ENCODE measurements around the gene ERF. TPM values are rescaled to one million over a fixed set of nuclear protein-coding genes. Genes with fewer than 3 reads are reported as not detected.
A peak's percentile ranks its signal among the peaks of the same experiment; 100 is the strongest.

ERF gene
- 106 and 111 TPM in 2 replicates for total RNA-seq
- long read RNA-seq: 0 reads

DNA sequence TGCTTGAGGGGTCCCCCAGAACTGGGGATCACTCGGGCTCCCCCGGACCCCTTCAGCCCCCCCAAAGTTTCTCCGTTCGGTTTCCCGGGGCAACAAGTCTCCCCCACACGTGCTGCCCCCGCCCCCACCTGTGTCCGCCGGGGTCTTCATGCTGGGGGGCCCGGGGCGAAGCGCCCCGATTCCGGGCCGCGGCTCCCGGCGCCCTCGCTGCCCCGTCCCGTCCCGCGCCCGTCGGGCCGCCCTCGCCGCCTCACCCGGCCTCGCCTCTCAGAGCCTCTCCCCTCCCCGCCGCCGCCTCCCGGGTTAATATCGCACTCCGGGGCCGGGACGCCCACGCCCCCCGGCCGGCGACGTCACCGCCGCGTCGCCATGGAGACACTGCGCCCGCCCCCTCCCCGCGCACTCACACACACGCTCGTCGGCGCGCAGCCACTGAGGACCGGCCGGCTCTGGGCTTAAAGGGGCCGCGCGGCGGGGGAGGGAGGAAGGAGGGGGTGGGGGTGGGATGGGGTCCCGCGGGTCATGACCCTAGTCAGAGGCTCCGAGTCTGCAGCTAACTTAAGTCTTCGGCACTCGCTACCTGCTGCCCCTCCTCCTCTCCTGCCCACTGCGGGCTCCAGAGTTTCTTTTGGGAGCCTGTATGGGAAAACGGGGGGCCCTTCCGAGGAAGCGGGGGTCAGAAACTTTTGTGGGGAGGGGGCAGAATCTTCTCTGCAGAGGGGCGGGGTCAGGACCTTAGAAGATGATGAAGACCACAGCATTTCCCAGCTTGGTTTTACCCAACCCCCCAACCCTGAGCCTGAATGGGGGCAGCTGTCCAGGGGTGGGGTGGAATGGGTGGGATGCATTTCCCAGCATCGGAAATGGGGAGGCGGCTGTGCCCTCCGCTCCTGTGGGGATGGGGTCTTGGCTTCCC is at the start of gene ERF:
Gene ERF, minus strand, starts transcription at position 279 of the 916 bp plus-strand sequence. Its CDS starts 129 bp downstream, at position 150.
- H3K27ac Mint-ChIP-seq: peak within 1 kb of the TSS; percentile 77
- peak; percentile 89 for DNase-seq (ENCODE audit: low spot score, unreplicated experiment)
- TF ChIP-seq, protein P1, sequence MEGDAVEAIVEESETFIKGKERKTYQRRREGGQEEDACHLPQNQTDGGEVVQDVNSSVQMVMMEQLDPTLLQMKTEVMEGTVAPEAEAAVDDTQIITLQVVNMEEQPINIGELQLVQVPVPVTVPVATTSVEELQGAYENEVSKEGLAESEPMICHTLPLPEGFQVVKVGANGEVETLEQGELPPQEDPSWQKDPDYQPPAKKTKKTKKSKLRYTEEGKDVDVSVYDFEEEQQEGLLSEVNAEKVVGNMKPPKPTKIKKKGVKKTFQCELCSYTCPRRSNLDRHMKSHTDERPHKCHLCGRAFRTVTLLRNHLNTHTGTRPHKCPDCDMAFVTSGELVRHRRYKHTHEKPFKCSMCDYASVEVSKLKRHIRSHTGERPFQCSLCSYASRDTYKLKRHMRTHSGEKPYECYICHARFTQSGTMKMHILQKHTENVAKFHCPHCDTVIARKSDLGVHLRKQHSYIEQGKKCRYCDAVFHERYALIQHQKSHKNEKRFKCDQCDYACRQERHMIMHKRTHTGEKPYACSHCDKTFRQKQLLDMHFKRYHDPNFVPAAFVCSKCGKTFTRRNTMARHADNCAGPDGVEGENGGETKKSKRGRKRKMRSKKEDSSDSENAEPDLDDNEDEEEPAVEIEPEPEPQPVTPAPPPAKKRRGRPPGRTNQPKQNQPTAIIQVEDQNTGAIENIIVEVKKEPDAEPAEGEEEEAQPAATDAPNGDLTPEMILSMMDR (IDR thresholded peaks at IDR 0.05; ENCODE audit: unreplicated experiment): no peak
- no peaks in the 10 kb centered on the region for H3K27me3 Mint-ChIP-seq
- H3K9me3 Mint-ChIP-seq (ENCODE audit: low read depth): no peaks in the 10 kb centered on the region
- H3K4me3 Mint-ChIP-seq (ENCODE audit: low read depth): peak within 1 kb of the TSS; percentile 76
- H3K36me3 Mint-ChIP-seq (ENCODE audit: insufficient read depth): no peaks in the 10 kb centered on the region
- peaks cover 19% of the 10 kb centered on the region for H3K4me1 Mint-ChIP-seq (ENCODE audit: low read depth)

DNA sequence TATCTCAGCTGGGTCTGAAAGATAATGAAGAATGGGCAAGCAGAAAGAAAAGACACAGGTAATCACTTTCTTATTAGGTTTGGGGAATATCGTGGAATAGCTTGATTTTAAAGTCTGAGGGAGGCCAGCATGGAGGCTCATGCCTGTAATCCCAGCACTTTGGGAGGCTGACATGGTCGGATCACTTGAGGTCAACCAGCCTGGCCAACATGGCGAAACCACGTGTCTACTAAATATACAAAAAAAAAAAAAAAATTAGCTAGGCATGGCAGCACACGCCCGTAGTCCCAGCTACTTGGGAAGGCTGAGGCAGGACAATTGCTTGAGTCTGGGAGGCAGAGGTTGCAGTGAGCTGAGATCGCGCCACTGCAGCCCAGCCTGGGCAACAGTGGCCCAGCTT is 48.9 kb upstream of the ERF start:
- TF ChIP-seq, protein P1 (IDR thresholded peaks at IDR 0.05; ENCODE audit: unreplicated experiment): no peak
- peaks cover 3% of the 10 kb centered on the region for H3K36me3 Mint-ChIP-seq (ENCODE audit: insufficient read depth)
- H3K27ac Mint-ChIP-seq: peak overlapping the region; percentile 95
- no peak overlapping the region for H3K4me3 Mint-ChIP-seq (ENCODE audit: low read depth)
- H3K4me1 Mint-ChIP-seq (ENCODE audit: low read depth): peaks cover 16% of the 10 kb centered on the region
- H3K27me3 Mint-ChIP-seq: no peaks in the 10 kb centered on the region
- no peak for DNase-seq (ENCODE audit: low spot score, unreplicated experiment)
- no peaks in the 10 kb centered on the region for H3K9me3 Mint-ChIP-seq (ENCODE audit: low read depth)

- TF ChIP-seq, protein P1 (IDR thresholded peaks at IDR 0.05; ENCODE audit: unreplicated experiment): no peak
- Mint-ChIP-seq H3K27ac (peak overlapping the region; percentile 95), H3K9me3 (ENCODE audit: low read depth) (no peaks in the 10 kb centered on the region), H3K36me3 (ENCODE audit: insufficient read depth) (peaks cover 3% of the 10 kb centered on the region), H3K27me3 (no peaks in the 10 kb centered on the region), H3K4me1 (ENCODE audit: low read depth) (peaks cover 16% of the 10 kb centered on the region), H3K4me3 (ENCODE audit: low read depth) (peak overlapping the region; percentile 96)
- DNase-seq (ENCODE audit: low spot score, unreplicated experiment): no peak
These were observed 48.2 kb upstream of the ERF start for GRCh38 chr19:42303101-42303464.

- Mint-ChIP-seq H3K27me3 (no peaks in the 10 kb centered on the region), H3K4me3 (ENCODE audit: low read depth) (peak within 1 kb of the TSS; percentile 96), H3K4me1 (ENCODE audit: low read depth) (peaks cover 16% of the 10 kb centered on the region), H3K9me3 (ENCODE audit: low read depth) (no peaks in the 10 kb centered on the region), H3K27ac (peak within 1 kb of the TSS; percentile 95), H3K36me3 (ENCODE audit: insufficient read depth) (peaks cover 4% of the 10 kb centered on the region)
- TF ChIP-seq, protein P1 (IDR thresholded peaks at IDR 0.05; ENCODE audit: unreplicated experiment): no peak
- DNase-seq (ENCODE audit: low spot score, unreplicated experiment): no peak
These were observed 46.8 kb upstream of the ERF start, which contains the start of gene PRR19 for GRCh38 chr19:42301646-42302203. PRR19 (plus strand) TSS chr19:42302132; CDS start chr19:42309585, 7,453 bp downstream.

DNA sequence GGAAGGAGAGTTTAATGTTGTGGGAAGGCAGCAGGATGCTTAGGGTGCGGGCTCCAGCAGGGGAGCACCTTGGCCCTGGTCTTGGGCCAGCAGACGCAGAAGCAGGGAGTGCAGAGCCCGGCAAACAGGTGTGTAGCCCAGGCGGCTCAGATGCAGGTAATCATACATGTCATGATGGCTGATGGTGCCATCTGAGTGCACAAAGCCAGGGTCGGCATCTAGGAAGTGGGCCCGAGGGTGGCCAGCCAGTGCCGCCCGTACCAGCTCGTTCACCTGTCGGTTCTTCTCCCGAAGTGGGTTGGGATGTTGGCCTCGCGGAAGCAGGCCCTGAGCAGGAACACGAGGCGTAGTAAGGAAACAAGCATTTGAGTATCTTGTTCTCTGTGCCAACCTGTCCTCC is 42.1 kb upstream of the ERF start:
- peaks cover 8% of the 10 kb centered on the region for H3K4me1 Mint-ChIP-seq (ENCODE audit: low read depth)
- H3K36me3 Mint-ChIP-seq (ENCODE audit: insufficient read depth): peaks cover 12% of the 10 kb centered on the region
- no peak overlapping the region for H3K4me3 Mint-ChIP-seq (ENCODE audit: low read depth)
- TF ChIP-seq, protein P1 (IDR thresholded peaks at IDR 0.05; ENCODE audit: unreplicated experiment): no peak
- no peak for DNase-seq (ENCODE audit: low spot score, unreplicated experiment)
- H3K27me3 Mint-ChIP-seq: no peaks in the 10 kb centered on the region
- no peaks in the 10 kb centered on the region for H3K9me3 Mint-ChIP-seq (ENCODE audit: low read depth)
- no peak overlapping the region for H3K27ac Mint-ChIP-seq
